ENCODE measurements around the gene HSDL2.

HSDL2 gene

GRCh38 chr9:112462855-112463254 lies 82.9 kb downstream of the HSDL2 start:
- DNase-seq: no peak

- DNase-seq: no peak
Measured at GRCh38 chr9:112465352-112465751, 85.4 kb downstream of the HSDL2 start.

- no peak for DNase-seq
Measured at GRCh38 chr9:112472996-112473395, 93.1 kb downstream of the HSDL2 start.

DNA sequence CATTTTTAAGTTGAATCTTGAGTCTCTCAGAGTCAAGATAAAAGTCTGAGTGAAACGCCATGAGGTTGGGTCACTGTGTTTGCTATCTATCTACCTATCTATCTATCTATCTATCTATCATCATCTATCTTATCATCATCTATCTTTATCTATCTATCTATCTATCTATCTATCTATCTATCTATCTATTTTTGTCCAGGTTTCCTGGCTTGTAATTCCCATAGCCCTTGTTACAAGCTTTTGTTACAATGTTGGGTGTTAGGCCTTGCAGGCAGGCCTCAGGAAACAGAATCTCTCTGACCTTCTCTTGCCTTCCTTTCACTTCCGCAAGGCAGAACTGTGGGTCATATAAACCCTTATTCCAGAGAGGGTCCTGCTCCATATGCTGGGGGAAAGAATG lies 94.1 kb downstream of the HSDL2 start:
- DNase-seq: no peak

DNA sequence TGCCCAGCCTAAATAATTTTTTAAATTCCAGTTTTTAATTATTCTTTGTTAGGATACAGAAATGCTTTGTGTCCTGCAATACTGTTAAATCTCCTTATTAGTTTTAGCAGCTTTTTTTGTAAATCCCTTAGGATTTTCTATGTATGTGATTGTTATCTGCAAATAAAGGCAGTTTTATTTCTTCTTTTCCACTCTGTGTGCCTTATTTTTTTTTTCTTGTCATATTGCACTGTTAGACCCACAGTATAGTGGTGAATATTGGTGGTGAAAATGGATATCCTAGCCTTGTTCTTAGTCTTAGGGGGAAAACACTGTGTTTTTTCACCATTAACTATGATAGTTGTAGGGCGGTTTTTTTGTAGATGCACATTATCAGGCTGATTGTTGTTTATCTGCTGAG lies 95.4 kb downstream of the HSDL2 start:
- no peak for DNase-seq

DNA sequence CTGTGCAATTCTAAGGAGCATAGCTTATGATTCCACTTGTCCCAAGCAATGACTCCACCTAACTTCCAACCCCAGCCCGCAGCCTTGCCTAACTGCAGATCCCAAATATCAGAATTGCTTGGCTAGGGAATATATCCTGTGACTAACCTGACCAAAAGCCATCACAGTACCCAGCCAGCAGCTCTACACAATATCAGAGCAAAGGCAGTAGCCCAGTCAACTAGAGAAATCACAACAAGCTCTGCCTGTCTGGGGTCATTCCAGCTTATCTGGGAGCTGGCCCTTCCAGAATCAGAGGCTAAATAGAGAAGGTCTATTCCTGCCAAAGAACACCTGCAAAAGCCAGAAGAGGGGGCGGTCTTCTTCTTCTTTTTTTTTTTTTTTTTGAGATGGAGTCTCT lies 97.4 kb downstream of the HSDL2 start:
- DNase-seq: no peak

- DNase-seq: no peak
Measured at GRCh38 chr9:112479221-112479620, 99.3 kb downstream of the HSDL2 start.

DNA sequence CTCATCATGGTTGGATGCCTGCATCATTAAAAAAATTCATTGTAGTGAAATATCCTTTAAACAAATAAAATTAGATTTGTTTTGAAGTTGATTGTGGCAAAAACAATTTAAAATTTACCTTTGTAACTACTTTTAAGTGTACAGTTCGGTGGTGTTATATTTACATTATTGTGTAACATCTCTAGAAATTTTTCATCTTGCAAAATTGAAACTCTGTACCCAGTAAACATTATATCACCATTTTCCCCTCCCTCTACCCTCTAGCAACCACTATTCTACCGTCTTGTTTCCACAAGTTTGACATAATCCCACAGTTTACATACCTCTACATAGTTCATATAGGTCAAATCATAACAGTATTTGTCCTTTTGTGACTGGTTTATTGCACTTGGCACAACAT lies 104.7 kb downstream of the HSDL2 start:
- no peak for DNase-seq

- DNase-seq: no peak
Measured at GRCh38 chr9:112485574-112485973, 105.7 kb downstream of the HSDL2 start.

DNA sequence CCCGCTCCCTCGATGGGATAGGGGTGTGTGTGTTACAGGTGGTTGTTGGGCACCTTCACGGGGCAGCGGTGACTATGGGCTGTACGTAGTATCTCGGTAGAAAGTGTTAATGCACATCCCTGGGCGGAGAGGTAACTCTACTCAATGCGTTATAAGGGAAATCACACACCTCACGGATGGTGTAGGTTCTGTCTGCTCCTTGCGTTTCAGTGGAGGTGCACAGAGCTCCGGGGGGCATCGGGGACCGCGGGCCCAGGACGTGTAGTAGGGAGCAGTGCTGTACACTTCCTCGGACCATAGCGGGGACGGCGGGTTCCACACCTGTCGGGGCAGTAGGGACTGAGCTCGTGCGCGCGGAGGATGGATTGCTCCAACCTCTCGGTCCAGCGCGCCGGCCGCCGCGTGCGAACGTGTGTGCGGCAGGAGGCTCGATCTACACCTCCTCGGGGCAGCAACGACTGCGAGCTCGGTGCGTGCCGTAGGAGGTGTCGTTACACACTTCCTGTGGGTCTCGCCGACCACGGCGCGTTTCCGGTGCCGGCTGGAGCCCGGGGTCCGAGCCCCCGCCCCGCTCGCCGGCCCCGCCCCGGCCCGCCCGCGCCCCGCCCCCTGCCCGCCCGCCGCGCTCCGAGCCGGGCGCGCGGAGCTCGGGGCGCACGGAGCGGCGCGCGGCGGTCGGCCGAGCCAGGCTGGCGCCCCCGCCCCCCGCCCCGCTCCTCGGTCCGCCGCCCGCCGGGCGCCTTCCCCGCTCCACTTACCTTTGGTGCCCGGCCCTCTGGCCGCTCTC lies 106.5 kb downstream of the HSDL2 start, which contains the start of gene KIAA1958:
KIAA1958 (plus strand) TSS at position 607 of the 787 bp plus-strand sequence. CDS start 87,254 bp downstream, outside the sequence.
- DNase-seq: peak; percentile 83

- DNase-seq: peak; percentile 44
Measured at GRCh38 chr9:112487008-112487798, 107.3 kb downstream of the HSDL2 start.

- no peak for DNase-seq
Measured at GRCh38 chr9:112487799-112488340, 108.0 kb downstream of the HSDL2 start.

GRCh38 chr9:112489039-112489546 lies 109.2 kb downstream of the HSDL2 start:
- no peak for DNase-seq

- no peak for DNase-seq
Measured at GRCh38 chr9:112489876-112490666, 110.2 kb downstream of the HSDL2 start.

DNA sequence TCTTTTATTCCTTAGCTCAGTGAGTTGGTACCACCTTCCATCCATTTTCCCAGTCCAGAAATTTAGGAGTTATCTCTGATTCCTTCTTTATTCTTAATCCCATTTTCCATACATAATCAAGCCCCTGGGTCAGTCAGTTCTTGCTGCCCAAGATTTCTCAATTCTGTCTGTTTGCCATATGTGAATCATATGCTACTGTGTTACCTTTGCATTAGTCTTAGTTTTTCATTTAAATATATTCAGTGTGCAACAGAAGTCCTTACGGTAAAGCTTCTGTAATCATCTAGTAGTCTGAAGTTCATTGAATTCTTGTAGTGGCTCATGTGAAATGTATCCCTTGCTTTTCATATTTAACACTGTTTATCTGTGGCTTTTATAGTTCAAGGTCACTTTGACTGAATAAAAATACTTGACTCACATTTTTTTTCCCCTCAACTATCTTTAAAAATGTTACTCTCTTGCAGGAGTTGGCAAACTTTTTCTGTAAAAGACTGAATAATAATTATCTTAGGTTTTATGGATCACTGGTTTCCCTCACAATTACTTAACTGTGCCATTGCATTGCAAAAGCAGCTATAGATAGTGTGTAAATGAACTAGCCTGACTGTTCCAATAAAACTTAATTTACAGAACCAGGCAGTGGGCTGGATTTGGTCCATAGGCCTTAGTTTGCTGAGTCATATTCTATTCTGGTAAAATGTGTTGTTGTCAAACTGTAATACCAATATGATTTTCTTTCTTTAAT lies 113.7 kb downstream of the HSDL2 start:
- DNase-seq: no peak

DNA sequence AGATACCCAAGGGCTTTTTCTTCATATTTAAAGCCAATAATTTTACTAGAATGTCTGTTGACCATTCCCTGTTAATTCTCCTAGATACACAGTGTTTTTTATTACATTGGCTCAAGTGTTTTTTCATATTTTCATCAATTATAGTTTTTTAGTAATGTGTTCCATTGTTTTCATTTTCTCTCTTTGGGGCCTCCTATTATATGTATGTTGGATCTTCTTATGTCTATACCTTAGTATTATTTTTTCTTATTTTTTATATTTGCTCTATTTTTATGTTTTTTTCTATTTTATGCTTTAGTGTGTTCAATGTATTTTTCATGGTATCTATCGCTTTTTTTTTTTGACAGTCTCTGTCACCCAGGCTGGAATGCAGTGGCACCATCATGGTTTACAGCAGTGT lies 114.2 kb downstream of the HSDL2 start:
- no peak for DNase-seq

DNA sequence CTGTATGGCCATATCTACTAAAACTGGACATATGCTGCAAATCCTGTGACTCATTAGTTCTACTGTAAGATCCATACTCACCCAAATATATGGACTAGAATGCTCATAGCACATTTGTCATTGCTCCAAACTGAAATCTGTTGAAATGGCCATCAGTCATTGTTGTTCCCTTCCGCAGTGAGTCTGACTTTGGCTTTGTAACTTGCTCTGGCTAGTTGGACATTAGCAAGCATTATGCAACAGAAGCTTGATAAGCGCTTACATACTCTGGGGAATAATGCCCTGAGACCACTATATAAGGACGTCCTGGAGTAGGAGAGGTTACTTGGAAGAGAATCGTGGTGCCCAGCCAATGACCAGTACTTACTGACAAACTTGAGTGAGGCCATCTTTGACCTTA lies 115.7 kb downstream of the HSDL2 start:
- no peak for DNase-seq

DNA sequence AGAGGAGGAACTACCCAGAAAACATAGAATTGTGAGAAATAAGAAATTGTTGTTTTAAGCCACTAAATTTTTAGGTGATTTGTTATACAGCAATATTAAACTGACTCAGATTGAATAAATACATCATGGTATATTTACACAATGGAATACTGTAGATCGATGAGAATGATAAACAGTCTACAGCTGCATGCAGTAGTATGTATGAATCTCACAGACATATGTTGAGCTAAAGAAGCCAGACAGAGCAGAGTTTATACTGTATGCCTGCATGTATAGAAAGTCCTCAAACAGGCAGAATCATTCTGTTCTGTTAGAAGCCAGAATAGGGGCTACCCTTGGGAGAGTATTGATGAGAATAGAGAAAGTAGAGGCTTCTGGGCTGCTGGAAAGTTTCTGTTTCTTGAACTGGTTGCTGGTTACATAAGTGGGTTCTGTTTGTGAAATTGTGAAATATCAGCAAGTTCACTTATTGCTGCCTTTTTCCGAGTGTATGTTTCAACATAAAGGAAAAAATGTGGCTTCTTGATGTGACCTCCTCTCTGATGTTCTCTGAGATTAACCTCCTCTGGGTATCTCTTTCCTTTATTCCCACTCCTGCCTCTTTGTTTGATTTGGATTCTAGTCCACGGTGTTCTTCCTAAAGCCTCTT lies 116.3 kb downstream of the HSDL2 start:
- DNase-seq: no peak

GRCh38 chr9:112500842-112501241 lies 120.9 kb downstream of the HSDL2 start:
- no peak for DNase-seq

DNA sequence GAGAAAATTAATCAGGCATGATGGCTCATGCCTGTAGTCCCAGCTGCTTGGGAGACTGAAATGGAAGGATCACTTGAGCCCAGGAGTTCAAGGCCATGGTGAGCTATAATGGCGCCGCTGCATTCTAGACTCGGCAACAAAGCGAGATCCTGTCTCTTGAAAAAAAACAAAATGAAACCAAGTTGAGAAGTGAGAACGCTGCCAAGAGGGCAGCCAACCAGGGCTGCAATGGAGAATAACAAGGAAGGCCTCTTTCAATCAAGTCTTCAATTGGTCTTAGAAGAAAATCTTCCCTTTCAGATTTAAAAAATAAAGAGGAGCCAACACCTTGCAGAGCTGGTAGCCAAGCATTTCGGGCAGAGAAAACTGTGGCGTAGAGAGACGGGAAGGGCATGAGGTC lies 121.4 kb downstream of the HSDL2 start:
- no peak for DNase-seq

GRCh38 chr9:112502175-112502946 lies 122.5 kb downstream of the HSDL2 start:
- no peak for DNase-seq

All from fibroblast of upper back skin (primary cell).